Dedifferentiated amniotic fluid mesenchymal stem cell (primary cell): ENCODE measurements around the gene TENT4B.

Experiments used
- DNase-seq: peaks from one replicate; pipeline ENCODE4 v3.0.0-alpha.2; 2016; ENCODE audit errors: extremely low spot score

TENT4B gene

GRCh38 chr16:50256604-50257003 lies 103.5 kb downstream of the TENT4B start:
- DNase-seq: no peak

GRCh38 chr16:50257876-50258275 lies 104.8 kb downstream of the TENT4B start:
- no peak for DNase-seq

GRCh38 chr16:50259334-50260205 lies 106.5 kb downstream of the TENT4B start:
- no peak for DNase-seq

GRCh38 chr16:50260206-50261159 lies 107.4 kb downstream of the TENT4B start:
- no peak for DNase-seq

- no peak for DNase-seq
Observed at GRCh38 chr16:50261160-50261706, 108.1 kb downstream of the TENT4B start.

GRCh38 chr16:50261707-50262235 lies 108.7 kb downstream of the TENT4B start:
- no peak for DNase-seq

- no peak for DNase-seq
Observed at GRCh38 chr16:50263060-50263909, 110.2 kb downstream of the TENT4B start.

GRCh38 chr16:50263940-50264929 lies 111.1 kb downstream of the TENT4B start:
- DNase-seq: no peak

- no peak for DNase-seq
Observed at GRCh38 chr16:50265260-50265659, 112.2 kb downstream of the TENT4B start.

- no peak for DNase-seq
Observed at GRCh38 chr16:50265716-50266336, 112.7 kb downstream of the TENT4B start.

- peak; percentile 68 for DNase-seq
Observed at GRCh38 chr16:50266337-50267091, 113.4 kb downstream of the TENT4B start, which contains the start of gene ADCY7. Gene ADCY7, plus strand, starts transcription at chr16:50266551. Its CDS starts 21,629 bp downstream, at chr16:50288180.

- no peak for DNase-seq
Observed at GRCh38 chr16:50267151-50267631, 114.1 kb downstream of the TENT4B start.

GRCh38 chr16:50267651-50268050 lies 114.5 kb downstream of the TENT4B start:
- DNase-seq: no peak

GRCh38 chr16:50268352-50268751 lies 115.2 kb downstream of the TENT4B start:
- no peak for DNase-seq

- no peak for DNase-seq
Observed at GRCh38 chr16:50269061-50269705, 116.1 kb downstream of the TENT4B start.

- no peak for DNase-seq
Observed at GRCh38 chr16:50269769-50270509, 116.8 kb downstream of the TENT4B start.
